Testis (tissue), 2 donors: Measurements from ENCODE around the gene PIK3R4.

Experiments used
- POLR2A ChIP-seq: fragments of 450-650 bp; IDR thresholded peaks from one replicate; pipeline ENCODE4 v1.6.1; 2017; ENCODE audit warnings: antibody characterized with exemption, mild to moderate bottlenecking, moderate library complexity
- TF ChIP-seq, protein P1 (sequence below), 3 experiments: fragments of 450-650 bp in 2 of 3; fragments of 200-600 bp in 1 of 3; sonication (generic) in 1 of 3; IDR thresholded peaks; one replicate each; pipeline ENCODE4 v1.5.1; 2016 to 2019; ENCODE audit warnings: antibody characterized with exemption in 3 of 3, mild to moderate bottlenecking in 2 of 3, moderate library complexity in 1 of 3

- TF ChIP-seq, protein P1, sequence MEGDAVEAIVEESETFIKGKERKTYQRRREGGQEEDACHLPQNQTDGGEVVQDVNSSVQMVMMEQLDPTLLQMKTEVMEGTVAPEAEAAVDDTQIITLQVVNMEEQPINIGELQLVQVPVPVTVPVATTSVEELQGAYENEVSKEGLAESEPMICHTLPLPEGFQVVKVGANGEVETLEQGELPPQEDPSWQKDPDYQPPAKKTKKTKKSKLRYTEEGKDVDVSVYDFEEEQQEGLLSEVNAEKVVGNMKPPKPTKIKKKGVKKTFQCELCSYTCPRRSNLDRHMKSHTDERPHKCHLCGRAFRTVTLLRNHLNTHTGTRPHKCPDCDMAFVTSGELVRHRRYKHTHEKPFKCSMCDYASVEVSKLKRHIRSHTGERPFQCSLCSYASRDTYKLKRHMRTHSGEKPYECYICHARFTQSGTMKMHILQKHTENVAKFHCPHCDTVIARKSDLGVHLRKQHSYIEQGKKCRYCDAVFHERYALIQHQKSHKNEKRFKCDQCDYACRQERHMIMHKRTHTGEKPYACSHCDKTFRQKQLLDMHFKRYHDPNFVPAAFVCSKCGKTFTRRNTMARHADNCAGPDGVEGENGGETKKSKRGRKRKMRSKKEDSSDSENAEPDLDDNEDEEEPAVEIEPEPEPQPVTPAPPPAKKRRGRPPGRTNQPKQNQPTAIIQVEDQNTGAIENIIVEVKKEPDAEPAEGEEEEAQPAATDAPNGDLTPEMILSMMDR (IDR thresholded peaks at IDR 0.05) = no peak
- TF ChIP-seq POLR2A = no peak
Measured at GRCh38 chr3:130786306-130786705, 39.7 kb upstream of the PIK3R4 start.
